HEK293 (cell line): ENCODE data around the gene SLC7A6.

Experiments used
- BCL11A ChIP-seq: fragments of 450-650 bp; formaldehyde crosslinking; IDR thresholded peaks from 2 replicates; pipeline ENCODE4 v1.5.1; 2016; ENCODE audit warnings: low read depth, missing biosample characterization, missing genetic modification characterization
- BCL11B ChIP-seq: fragments of 450-650 bp; formaldehyde crosslinking; IDR thresholded peaks from 2 replicates; pipeline ENCODE4 v1.5.1; 2016; ENCODE audit warnings: low read depth, missing biosample characterization, missing genetic modification characterization
- GLIS2 ChIP-seq: fragments of 450-650 bp; formaldehyde crosslinking; IDR thresholded peaks from 2 replicates; pipeline ENCODE4 v1.5.1; 2016; ENCODE audit warnings: missing biosample characterization, missing genetic modification characterization
- ZNF169 ChIP-seq: fragments of 450-650 bp; formaldehyde crosslinking; IDR thresholded peaks from 2 replicates; pipeline ENCODE4 v1.5.1; 2016; ENCODE audit warnings: missing biosample characterization, missing genetic modification characterization
- ZNF266 ChIP-seq: fragments of 450-650 bp; formaldehyde crosslinking; IDR thresholded peaks from 2 replicates; pipeline ENCODE4 v1.5.1; 2016; ENCODE audit warnings: missing biosample characterization, missing genetic modification characterization, low read depth
- ZNF324 ChIP-seq: fragments of 450-650 bp; formaldehyde crosslinking; IDR thresholded peaks from 2 replicates; pipeline ENCODE4 v1.5.1; 2016; ENCODE audit warnings: missing biosample characterization, missing genetic modification characterization
- ZNF37A ChIP-seq: fragments of 450-650 bp; IDR thresholded peaks from 2 replicates; pipeline ENCODE4 v1.5.1; 2018; ENCODE audit warnings: missing biosample characterization, missing genetic modification characterization
- ZNF571 ChIP-seq: fragments of 450-650 bp; formaldehyde crosslinking; IDR thresholded peaks from 2 replicates; pipeline ENCODE4 v1.5.0; 2017; ENCODE audit warnings: missing biosample characterization, missing genetic modification characterization
- ZNF600 ChIP-seq: fragments of 450-650 bp; formaldehyde crosslinking; IDR thresholded peaks from 2 replicates; pipeline ENCODE4 v1.5.1; 2016; ENCODE audit warnings: missing biosample characterization, missing genetic modification characterization
- ZNF76 ChIP-seq: fragments of 450-650 bp; formaldehyde crosslinking; IDR thresholded peaks from 2 replicates; pipeline ENCODE4; 2016; ENCODE audit warnings: low read depth, missing biosample characterization, missing genetic modification characterization, borderline replicate concordance
- ZNF777 ChIP-seq: fragments of 450-650 bp; formaldehyde crosslinking; IDR thresholded peaks from 2 replicates; pipeline ENCODE4 v1.5.1; 2017; ENCODE audit warnings: missing biosample characterization, missing genetic modification characterization, borderline replicate concordance
- ZNF792 ChIP-seq: fragments of 450-650 bp; formaldehyde crosslinking; IDR thresholded peaks from 2 replicates; pipeline ENCODE4 v1.5.1; 2016; ENCODE audit warnings: missing biosample characterization, missing genetic modification characterization
- ZNF843 ChIP-seq: fragments of 450-650 bp; formaldehyde crosslinking; IDR thresholded peaks from 2 replicates; pipeline ENCODE4 v1.5.1; 2016; ENCODE audit warnings: missing biosample characterization, missing genetic modification characterization
- TF ChIP-seq, protein P1 (sequence below): fragments of 450-650 bp; formaldehyde crosslinking; IDR thresholded peaks from 2 replicates; pipeline ENCODE4 v1.5.1; 2016; ENCODE audit warnings: missing biosample characterization, missing genetic modification characterization, borderline replicate concordance
- TF ChIP-seq, protein P2 (sequence below): fragments of 450-650 bp; formaldehyde crosslinking; IDR thresholded peaks from 2 replicates; pipeline ENCODE4 v1.5.0; 2017; ENCODE audit warnings: missing biosample characterization, missing genetic modification characterization, borderline replicate concordance
- TF ChIP-seq, protein P3 (sequence below): fragments of 450-650 bp; formaldehyde crosslinking; IDR thresholded peaks from 2 replicates; pipeline ENCODE4 v1.5.1; 2016; ENCODE audit warnings: missing biosample characterization, missing genetic modification characterization
- TF ChIP-seq, protein P4 (sequence below): fragments of 450-650 bp; formaldehyde crosslinking; IDR thresholded peaks from 2 replicates; pipeline ENCODE4 v1.5.1; 2016; ENCODE audit warnings: missing biosample characterization, missing genetic modification characterization
- TF ChIP-seq, protein P5 (sequence below): fragments of 450-650 bp; formaldehyde crosslinking; IDR thresholded peaks from 2 replicates; pipeline ENCODE4 v1.5.1; 2016; ENCODE audit warnings: missing biosample characterization, missing genetic modification characterization
- TF ChIP-seq, protein P6 (sequence below): fragments of 450-650 bp; formaldehyde crosslinking; IDR thresholded peaks from 2 replicates; pipeline ENCODE4 v1.5.1; 2016; ENCODE audit warnings: missing biosample characterization, missing genetic modification characterization

The SLC7A6 gene

DNA sequence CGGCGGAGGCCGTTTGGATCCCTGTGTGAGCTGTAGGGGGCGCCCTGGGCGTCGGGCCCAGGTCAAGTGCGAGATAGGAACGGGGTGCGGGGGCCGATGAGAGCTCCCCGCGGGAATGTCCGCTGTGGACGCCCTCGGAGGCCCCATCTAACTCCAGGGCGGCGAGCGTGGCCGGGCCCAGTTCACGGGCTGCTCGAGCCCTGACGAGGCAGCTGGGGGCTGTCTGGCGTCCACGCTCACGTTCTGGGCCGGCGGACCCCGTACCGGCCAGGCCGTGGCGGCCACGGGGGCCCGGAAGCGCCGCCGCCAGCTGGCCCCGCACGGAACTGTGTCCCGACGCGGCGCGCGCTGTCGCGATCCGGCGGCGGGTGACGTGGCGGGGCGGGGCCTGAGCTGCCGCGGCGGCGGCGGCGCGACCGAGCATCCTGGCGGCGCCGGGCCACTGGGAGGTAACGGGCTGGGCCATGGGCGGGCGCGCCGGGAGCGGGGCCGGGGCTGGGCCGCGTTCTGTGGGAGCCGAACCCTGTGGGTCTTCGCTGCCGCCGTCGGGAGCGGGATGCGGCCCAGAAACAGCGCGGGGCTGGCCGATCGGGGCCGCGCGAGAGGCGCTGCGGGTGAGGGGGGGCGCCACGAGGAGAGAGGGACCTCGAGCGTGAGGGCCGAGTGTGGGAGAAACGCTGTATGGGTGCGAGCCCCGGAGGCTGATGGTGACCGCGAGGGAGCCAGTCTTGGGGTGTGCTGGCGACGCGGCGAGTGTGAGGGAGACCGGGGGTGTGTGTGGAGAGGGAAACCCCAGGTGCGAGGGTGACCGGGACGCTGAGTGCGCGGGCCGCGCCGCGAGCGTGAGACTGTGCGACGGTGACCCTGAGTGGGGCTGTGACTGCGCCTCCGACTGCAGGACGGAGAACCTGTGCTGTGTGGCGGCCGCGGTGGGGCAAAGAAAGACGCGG lies at the start of gene SLC7A6 (continued):
- TF ChIP-seq, protein P1, sequence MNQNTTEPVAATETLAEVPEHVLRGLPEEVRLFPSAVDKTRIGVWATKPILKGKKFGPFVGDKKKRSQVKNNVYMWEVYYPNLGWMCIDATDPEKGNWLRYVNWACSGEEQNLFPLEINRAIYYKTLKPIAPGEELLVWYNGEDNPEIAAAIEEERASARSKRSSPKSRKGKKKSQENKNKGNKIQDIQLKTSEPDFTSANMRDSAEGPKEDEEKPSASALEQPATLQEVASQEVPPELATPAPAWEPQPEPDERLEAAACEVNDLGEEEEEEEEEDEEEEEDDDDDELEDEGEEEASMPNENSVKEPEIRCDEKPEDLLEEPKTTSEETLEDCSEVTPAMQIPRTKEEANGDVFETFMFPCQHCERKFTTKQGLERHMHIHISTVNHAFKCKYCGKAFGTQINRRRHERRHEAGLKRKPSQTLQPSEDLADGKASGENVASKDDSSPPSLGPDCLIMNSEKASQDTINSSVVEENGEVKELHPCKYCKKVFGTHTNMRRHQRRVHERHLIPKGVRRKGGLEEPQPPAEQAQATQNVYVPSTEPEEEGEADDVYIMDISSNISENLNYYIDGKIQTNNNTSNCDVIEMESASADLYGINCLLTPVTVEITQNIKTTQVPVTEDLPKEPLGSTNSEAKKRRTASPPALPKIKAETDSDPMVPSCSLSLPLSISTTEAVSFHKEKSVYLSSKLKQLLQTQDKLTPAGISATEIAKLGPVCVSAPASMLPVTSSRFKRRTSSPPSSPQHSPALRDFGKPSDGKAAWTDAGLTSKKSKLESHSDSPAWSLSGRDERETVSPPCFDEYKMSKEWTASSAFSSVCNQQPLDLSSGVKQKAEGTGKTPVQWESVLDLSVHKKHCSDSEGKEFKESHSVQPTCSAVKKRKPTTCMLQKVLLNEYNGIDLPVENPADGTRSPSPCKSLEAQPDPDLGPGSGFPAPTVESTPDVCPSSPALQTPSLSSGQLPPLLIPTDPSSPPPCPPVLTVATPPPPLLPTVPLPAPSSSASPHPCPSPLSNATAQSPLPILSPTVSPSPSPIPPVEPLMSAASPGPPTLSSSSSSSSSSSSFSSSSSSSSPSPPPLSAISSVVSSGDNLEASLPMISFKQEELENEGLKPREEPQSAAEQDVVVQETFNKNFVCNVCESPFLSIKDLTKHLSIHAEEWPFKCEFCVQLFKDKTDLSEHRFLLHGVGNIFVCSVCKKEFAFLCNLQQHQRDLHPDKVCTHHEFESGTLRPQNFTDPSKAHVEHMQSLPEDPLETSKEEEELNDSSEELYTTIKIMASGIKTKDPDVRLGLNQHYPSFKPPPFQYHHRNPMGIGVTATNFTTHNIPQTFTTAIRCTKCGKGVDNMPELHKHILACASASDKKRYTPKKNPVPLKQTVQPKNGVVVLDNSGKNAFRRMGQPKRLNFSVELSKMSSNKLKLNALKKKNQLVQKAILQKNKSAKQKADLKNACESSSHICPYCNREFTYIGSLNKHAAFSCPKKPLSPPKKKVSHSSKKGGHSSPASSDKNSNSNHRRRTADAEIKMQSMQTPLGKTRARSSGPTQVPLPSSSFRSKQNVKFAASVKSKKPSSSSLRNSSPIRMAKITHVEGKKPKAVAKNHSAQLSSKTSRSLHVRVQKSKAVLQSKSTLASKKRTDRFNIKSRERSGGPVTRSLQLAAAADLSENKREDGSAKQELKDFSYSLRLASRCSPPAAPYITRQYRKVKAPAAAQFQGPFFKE (tag by site-specific recombination), result peak; percentile 88; the same call in 1 of the 2 replicates
- TF ChIP-seq, protein P2, sequence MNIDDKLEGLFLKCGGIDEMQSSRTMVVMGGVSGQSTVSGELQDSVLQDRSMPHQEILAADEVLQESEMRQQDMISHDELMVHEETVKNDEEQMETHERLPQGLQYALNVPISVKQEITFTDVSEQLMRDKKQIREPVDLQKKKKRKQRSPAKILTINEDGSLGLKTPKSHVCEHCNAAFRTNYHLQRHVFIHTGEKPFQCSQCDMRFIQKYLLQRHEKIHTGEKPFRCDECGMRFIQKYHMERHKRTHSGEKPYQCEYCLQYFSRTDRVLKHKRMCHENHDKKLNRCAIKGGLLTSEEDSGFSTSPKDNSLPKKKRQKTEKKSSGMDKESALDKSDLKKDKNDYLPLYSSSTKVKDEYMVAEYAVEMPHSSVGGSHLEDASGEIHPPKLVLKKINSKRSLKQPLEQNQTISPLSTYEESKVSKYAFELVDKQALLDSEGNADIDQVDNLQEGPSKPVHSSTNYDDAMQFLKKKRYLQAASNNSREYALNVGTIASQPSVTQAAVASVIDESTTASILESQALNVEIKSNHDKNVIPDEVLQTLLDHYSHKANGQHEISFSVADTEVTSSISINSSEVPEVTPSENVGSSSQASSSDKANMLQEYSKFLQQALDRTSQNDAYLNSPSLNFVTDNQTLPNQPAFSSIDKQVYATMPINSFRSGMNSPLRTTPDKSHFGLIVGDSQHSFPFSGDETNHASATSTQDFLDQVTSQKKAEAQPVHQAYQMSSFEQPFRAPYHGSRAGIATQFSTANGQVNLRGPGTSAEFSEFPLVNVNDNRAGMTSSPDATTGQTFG (tag by site-specific recombination), result no peak
- no peak for TF ChIP-seq ZNF37A (tag by site-specific recombination)
- peak; percentile 57; the same call in 1 of the 2 replicates for TF ChIP-seq ZNF324 (tag by site-specific recombination)
- no peak for TF ChIP-seq ZNF571 (tag by site-specific recombination)
- TF ChIP-seq BCL11B (tag by site-specific recombination), result no peak
- TF ChIP-seq ZNF76 (tag by site-specific recombination), result peak; percentile 54; the same call in 1 of the 2 replicates
- TF ChIP-seq ZNF777, result peak; percentile 85
- TF ChIP-seq, protein P3, sequence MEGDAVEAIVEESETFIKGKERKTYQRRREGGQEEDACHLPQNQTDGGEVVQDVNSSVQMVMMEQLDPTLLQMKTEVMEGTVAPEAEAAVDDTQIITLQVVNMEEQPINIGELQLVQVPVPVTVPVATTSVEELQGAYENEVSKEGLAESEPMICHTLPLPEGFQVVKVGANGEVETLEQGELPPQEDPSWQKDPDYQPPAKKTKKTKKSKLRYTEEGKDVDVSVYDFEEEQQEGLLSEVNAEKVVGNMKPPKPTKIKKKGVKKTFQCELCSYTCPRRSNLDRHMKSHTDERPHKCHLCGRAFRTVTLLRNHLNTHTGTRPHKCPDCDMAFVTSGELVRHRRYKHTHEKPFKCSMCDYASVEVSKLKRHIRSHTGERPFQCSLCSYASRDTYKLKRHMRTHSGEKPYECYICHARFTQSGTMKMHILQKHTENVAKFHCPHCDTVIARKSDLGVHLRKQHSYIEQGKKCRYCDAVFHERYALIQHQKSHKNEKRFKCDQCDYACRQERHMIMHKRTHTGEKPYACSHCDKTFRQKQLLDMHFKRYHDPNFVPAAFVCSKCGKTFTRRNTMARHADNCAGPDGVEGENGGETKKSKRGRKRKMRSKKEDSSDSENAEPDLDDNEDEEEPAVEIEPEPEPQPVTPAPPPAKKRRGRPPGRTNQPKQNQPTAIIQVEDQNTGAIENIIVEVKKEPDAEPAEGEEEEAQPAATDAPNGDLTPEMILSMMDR (tag by site-specific recombination), result peak; percentile 98
- peak; percentile 77; the same call in 1 of the 2 replicates for TF ChIP-seq ZNF792 (tag by site-specific recombination)
- peak; percentile 58 for TF ChIP-seq ZNF843
- TF ChIP-seq, protein P4, sequence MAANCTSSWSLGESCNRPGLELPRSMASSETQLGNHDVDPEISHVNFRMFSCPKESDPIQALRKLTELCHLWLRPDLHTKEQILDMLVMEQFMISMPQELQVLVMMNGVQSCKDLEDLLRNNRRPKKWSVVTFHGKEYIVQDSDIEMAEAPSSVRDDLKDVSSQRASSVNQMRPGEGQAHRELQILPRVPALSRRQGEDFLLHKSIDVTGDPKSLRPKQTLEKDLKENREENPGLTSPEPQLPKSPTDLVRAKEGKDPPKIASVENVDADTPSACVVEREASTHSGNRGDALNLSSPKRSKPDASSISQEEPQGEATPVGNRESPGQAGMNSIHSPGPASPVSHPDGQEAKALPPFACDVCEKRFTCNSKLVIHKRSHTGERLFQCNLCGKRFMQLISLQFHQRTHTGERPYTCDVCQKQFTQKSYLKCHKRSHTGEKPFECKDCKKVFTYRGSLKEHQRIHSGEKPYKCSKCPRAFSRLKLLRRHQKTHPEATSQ (tag by site-specific recombination), result peak; percentile 68; the same call in 1 of the 2 replicates
- TF ChIP-seq GLIS2 (tag by site-specific recombination), result peak; percentile 83
- 0 out of 2 replicates have a peak, but pooled peaks have one; percentile 23 for TF ChIP-seq ZNF600
- peak; percentile 64; the same call in 1 of the 2 replicates for TF ChIP-seq BCL11A (tag by site-specific recombination)
- TF ChIP-seq ZNF266 (tag by site-specific recombination), result 0 out of 2 replicates have a peak, but pooled peaks have one; percentile 11
- TF ChIP-seq, protein P5, sequence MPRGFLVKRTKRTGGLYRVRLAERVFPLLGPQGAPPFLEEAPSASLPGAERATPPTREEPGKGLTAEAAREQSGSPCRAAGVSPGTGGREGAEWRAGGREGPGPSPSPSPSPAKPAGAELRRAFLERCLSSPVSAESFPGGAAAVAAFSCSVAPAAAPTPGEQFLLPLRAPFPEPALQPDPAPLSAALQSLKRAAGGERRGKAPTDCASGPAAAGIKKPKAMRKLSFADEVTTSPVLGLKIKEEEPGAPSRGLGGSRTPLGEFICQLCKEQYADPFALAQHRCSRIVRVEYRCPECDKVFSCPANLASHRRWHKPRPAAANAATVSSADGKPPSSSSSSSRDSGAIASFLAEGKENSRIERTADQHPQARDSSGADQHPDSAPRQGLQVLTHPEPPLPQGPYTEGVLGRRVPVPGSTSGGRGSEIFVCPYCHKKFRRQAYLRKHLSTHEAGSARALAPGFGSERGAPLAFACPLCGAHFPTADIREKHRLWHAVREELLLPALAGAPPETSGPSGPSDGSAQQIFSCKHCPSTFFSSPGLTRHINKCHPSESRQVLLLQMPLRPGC, result no peak; the same call in 1 of the 2 replicates
- peak; percentile 77; the same call in 1 of the 2 replicates for TF ChIP-seq ZNF169 (tag by site-specific recombination)
- TF ChIP-seq, protein P6, sequence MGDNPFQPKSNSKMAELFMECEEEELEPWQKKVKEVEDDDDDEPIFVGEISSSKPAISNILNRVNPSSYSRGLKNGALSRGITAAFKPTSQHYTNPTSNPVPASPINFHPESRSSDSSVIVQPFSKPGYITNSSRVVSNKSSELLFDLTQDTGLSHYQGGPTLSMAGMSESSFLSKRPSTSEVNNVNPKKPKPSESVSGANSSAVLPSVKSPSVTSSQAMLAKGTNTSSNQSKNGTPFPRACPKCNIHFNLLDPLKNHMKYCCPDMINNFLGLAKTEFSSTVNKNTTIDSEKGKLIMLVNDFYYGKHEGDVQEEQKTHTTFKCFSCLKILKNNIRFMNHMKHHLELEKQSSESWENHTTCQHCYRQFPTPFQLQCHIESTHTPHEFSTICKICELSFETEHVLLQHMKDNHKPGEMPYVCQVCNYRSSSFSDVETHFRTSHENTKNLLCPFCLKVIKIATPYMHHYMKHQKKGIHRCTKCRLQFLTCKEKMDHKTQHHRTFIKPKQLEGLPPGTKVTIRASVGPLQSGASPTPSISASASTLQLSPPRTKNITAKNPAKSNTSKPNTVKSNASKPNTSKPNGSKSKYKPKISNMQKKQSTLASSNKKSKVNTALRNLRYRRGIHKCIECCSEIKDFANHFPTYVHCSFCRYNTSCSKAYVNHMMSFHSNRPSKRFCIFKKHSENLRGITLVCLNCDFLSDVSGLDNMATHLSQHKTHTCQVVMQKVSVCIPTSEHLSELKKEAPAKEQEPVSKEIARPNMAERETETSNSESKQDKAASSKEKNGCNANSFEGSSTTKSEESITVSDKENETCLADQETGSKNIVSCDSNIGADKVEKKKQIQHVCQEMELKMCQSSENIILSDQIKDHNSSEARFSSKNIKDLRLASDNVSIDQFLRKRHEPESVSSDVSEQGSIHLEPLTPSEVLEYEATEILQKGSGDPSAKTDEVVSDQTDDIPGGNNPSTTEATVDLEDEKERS (tag by site-specific recombination), result no peak
